Measurements from ENCODE around the gene KRTAP10-12.

The KRTAP10-12 gene

DNA sequence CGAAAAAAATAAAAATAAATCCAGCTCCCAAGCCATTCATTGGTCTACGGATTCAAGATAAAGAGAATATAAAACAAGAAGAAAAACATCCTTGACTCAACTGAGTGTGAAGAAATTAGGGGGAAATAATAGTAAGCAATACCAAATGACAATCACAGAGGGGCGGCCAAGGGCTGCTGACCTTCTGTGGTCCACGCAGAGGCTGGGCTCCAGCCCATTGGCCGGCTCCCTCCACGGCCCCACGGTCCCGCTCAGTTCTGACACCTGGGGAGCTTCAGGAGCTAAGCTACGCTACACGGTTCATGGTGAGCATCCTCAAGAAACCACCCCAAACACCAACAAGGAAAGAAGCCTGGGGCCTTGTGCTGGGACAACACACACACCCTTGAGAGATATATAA lies 400 bp upstream of the KRTAP10-12 start:
- FAIRE-seq (no peak), DNase-seq (ENCODE audit: insufficient read length, low spot score) (no peak)

DNA sequence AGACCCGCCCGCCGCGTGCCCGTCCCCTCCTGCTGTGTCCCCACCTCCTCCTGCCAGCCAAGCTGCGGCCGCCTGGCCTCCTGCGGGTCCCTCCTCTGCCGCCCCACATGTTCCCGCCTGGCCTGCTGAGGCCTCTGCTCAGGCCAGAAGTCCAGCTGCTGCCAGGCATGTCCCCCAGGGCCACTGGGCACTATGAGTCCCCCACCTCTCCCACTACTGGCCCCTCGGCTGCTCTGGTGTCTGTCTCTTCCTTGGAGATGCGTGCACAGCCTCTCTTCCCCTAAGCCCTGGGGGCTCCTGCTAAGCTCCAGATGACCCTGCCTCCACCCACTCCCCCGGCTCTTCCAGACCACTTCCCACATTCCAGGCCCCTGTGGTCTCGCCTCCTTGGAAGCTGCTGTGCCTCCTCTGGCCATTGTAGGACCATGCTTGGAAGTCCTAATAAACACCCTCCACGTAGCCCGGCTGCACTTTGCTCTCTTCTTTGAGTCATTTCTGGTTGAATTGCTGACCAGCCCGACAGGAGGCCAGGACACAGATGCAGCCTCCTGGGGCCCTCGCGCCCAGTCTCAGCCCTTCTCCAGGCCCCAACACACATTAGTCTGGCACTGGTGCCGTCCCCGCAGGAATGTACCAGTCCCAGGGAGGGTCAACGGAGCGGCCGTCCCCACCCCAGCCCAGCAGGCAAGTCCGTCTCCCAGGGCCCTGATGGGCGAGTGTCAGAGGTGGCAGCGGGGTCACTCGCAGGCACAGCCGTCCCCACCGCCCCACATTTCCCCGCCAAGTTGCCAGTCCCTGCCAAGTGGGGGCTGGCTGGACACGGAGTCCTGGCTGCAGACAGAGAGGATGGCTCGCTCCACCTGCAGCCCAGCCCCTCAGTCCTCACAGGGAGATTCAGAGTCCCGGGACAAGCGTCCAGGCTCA lies 1.1 kb downstream of the KRTAP10-12 start:
- TF ChIP-seq TAF1 (IDR thresholded peaks at IDR 0.05; ENCODE audit: low read depth, low read length) = no peak
- TF ChIP-seq PAX5 (IDR thresholded peaks at IDR 0.05; ENCODE audit: insufficient read depth, low read length, severe bottlenecking) = no peak
- no peak for TF ChIP-seq POLR2AphosphoS5 (IDR thresholded peaks at IDR 0.05; ENCODE audit: low read depth, low read length)
- no peak for TF ChIP-seq SPI1 (IDR thresholded peaks at IDR 0.05; ENCODE audit: low read depth, low read length)
- TF ChIP-seq POLR2A (IDR thresholded peaks at IDR 0.05; ENCODE audit: low read depth, low read length) = no peak
- no peak for TF ChIP-seq POU2F2 (IDR thresholded peaks at IDR 0.05; ENCODE audit: low read depth, low read length)
- FAIRE-seq (no peak), DNase-seq (ENCODE audit: insufficient read length, low spot score) (no peak)

More for the DNA sequence above, 400 bp upstream of the KRTAP10-12 start:
- no peak for TF ChIP-seq POLR2A (IDR thresholded peaks at IDR 0.05; ENCODE audit: low read depth, low read length)
- no peak for TF ChIP-seq TAF1 (IDR thresholded peaks at IDR 0.05; ENCODE audit: low read depth, low read length)
- no peak for TF ChIP-seq PAX5 (IDR thresholded peaks at IDR 0.05; ENCODE audit: insufficient read depth, low read length, severe bottlenecking)
- TF ChIP-seq POU2F2 (IDR thresholded peaks at IDR 0.05; ENCODE audit: low read depth, low read length) = no peak
- TF ChIP-seq POLR2AphosphoS5 (IDR thresholded peaks at IDR 0.05; ENCODE audit: low read depth, low read length) = no peak
- no peak for TF ChIP-seq SPI1 (IDR thresholded peaks at IDR 0.05; ENCODE audit: low read depth, low read length)

DNA sequence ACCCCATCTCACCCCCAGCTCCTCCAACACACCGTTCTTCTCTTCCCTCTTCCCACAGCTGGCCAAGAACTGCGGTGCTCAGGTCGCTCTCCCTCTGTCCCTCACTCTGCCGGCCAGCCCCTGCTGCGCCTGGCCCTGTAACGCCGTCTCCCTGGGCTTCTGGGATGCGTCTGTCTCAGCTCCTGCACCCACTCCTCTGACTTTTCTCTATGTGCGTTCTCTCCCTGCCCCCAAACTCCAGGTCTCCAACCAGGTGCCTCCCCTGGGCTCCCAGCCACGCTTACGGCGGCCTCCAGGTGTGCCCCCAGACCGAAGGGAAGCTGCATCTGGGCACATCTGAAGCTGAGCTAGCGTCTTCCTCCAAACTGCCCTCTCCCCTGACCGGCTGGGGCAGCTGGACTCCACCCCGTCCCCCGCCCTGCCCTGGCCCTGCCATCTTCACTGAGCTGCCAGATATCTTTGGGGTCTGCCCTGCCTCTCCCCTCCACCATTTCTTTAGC lies 2.6 kb downstream of the KRTAP10-12 start:
- FAIRE-seq (no peak), DNase-seq (ENCODE audit: insufficient read length, low spot score) (no peak)
- TF ChIP-seq POLR2AphosphoS5 (IDR thresholded peaks at IDR 0.05; ENCODE audit: low read depth, low read length) (no peak), PAX5 (IDR thresholded peaks at IDR 0.05; ENCODE audit: insufficient read depth, low read length, severe bottlenecking) (no peak), TAF1 (IDR thresholded peaks at IDR 0.05; ENCODE audit: low read depth, low read length) (no peak), POLR2A (IDR thresholded peaks at IDR 0.05; ENCODE audit: low read depth, low read length) (no peak), SPI1 (IDR thresholded peaks at IDR 0.05; ENCODE audit: low read depth, low read length) (no peak), POU2F2 (IDR thresholded peaks at IDR 0.05; ENCODE audit: low read depth, low read length) (no peak)

DNA sequence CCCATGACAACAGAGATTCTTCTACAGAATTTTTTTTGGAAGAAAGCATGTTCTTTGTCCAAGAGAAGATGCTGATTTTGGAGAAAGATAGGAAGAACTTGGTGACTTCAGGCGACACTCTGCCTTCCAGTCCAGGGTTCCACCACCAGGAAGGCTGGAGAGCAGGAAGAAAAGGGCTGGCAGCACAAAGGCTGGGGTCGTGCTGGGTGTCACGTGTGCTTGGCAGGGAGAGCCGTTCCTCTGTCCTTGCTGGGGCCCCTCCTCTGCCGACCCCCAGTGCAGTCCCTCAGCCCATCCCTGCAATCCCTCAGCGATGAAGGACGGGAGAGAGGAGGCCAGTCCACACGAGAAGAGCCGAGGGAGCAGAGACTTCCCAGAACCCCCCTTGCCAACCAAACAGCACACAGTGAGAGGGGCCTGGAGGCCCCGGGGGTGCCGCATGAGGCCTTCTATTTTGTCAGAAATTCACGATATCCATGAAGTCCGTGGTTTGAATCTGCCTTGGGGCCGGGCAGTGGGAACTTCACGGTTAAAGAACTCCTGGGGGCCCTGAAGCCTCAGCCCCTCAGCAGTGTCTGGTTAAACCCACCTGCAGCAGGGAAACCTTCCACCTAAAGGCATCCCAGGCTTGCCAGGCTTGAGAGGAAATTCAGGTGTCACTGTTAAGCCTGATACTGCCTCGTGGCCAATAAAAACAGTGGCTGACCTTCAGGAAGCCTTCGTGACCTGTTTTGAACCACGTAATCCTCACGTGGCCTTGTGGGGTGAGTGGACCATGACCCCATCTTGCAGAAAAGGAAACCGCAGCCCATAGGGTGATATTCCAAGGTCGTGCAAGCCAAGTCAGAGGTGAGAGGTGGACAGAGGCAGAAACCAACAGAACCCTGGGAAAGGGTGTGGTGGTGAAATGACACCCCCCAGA lies 3.4 kb downstream of the KRTAP10-12 start:
- FAIRE-seq = no peak
- no peak for DNase-seq (ENCODE audit: insufficient read length, low spot score)
- no peak for TF ChIP-seq TAF1 (IDR thresholded peaks at IDR 0.05; ENCODE audit: low read depth, low read length)
- TF ChIP-seq POLR2AphosphoS5 (IDR thresholded peaks at IDR 0.05; ENCODE audit: low read depth, low read length) = no peak
- TF ChIP-seq PAX5 (IDR thresholded peaks at IDR 0.05; ENCODE audit: insufficient read depth, low read length, severe bottlenecking) = no peak
- TF ChIP-seq POLR2A (IDR thresholded peaks at IDR 0.05; ENCODE audit: low read depth, low read length) = no peak
- TF ChIP-seq SPI1 (IDR thresholded peaks at IDR 0.05; ENCODE audit: low read depth, low read length) = no peak

DNA sequence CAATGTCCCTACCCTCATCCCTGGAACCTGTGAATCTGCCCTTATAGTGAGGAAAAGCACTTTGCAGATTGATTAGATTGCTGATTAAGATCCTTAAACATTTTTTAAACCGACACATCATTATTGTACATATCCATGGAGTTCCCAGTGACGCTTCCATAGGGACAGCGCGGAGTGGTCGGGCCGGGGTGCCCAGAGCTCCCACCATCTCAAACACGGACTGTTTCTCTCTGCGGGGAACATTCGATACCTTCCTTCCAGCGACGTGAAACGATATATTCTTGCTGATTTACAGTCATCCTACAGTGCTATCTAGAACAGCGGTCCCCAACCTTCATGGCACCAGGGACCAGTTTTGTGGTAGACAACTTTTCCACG lies 4.0 kb downstream of the KRTAP10-12 start:
- TF ChIP-seq POLR2AphosphoS5 (IDR thresholded peaks at IDR 0.05; ENCODE audit: low read depth, low read length) = no peak
- no peak for TF ChIP-seq POU2F2 (IDR thresholded peaks at IDR 0.05; ENCODE audit: low read depth, low read length)
- DNase-seq (ENCODE audit: insufficient read length, low spot score) = no peak
- FAIRE-seq = no peak

DNA sequence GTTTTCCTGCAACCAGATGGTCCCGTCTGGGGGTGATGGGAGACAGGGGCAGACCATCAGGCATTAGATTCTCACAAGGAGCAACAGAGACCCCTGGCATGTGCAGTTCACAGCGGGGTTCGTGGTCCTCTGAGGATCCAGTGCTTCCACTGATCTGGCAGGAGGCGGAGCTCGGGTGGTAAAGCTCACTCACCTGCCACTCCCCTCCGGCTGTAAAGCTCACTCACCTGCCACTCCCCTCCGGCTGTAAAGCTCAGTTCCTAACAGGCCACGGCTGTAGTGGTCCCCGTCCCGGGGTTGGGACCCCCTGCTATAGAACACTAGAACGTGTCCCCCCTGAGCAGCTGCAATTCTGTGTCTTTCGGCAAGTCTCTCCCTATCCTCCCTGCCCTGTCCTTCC lies 4.6 kb downstream of the KRTAP10-12 start:
- DNase-seq (ENCODE audit: insufficient read length, low spot score) = no peak
- no peak for TF ChIP-seq POLR2AphosphoS5 (IDR thresholded peaks at IDR 0.05; ENCODE audit: low read depth, low read length)
- no peak for TF ChIP-seq SPI1 (IDR thresholded peaks at IDR 0.05; ENCODE audit: low read depth, low read length)
- TF ChIP-seq PAX5 (IDR thresholded peaks at IDR 0.05; ENCODE audit: insufficient read depth, low read length, severe bottlenecking) = no peak
- TF ChIP-seq TAF1 (IDR thresholded peaks at IDR 0.05; ENCODE audit: low read depth, low read length) = no peak
- TF ChIP-seq POLR2A (IDR thresholded peaks at IDR 0.05; ENCODE audit: low read depth, low read length) = no peak
- no peak for TF ChIP-seq POU2F2 (IDR thresholded peaks at IDR 0.05; ENCODE audit: low read depth, low read length)
- no peak for FAIRE-seq

DNA sequence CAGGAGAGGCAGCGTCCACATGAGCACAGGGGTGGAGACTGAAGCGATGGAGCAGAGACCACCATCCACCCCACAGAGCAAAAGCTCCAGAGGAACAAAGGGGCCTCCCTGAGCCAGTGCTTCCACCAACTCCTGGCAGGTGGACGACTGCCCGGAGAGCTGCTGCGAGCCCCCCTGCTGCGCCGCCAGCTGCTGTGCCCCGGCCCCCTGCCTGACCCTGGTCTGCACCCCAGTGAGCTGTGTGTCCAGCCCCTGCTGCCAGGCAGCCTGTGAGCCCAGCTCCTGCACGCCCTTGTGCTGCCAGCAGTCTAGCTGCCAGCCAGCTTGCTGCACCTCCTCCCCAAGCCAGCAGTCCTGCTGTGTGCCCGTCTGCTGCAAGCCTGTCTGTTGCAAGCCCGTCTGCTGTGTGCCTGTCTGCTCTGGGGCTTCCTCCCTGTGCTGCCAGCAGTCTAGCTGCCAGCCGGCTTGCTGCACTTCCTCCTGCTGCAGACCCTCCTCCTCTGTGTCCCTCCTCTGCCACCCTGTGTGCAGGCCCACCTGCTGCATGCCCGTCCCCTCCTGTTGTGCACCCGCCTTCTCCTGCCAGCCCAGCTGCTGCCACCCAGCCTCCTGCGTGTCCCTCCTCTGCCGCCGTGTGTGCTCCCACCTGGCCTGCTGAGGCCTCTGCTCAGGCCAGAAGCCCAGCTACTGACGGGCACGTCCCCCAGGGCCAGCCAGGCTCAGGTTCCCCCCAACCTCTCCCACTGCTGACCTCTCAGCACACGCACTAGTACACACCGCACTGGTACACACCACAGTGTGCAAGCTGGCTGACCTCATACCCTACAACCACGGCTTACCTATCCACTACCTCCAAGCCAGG lies 5.4 kb downstream of the KRTAP10-12 start:
- FAIRE-seq (no peak), DNase-seq (ENCODE audit: insufficient read length, low spot score) (no peak)

DNA sequence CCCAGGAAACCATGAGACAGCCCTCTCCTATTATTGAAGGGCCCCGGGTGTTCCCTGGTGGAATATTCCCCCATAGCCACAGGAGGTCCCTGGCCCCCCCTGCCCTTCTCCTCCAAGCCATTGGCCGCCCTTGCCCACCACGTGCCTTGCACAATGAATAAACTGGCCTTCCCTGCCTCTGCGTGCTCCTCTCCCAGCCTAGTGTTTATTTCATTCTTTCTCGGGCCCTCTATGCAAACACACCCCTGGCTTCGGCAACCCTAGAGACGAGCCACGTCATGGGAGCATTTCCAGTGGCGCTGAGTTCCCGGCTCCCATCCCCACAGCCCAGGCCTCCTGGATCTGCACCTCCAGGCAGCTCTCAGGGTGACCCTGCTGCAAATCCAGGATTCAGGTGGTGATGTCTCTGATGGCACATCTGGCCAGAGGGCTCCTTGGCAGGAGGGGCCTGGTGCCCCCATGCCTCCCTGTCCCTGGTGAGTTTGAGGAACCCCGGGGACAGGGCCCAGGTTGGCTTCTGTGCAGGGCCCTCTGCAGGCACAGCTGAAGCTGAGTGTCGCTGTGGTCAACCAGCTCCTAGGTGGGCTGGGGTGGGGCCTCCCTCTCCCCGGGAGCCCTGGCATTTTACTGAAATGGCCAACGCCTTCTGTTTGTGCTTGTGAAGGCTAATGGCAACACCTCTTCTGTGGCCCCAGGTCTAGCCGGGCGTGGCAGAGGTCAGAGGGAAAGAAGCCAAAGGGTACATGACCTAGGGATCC lies 6.2 kb downstream of the KRTAP10-12 start:
- DNase-seq (ENCODE audit: insufficient read length, low spot score) = no peak
- no peak for FAIRE-seq
- TF ChIP-seq SPI1 (IDR thresholded peaks at IDR 0.05; ENCODE audit: low read depth, low read length) = no peak
- TF ChIP-seq TAF1 (IDR thresholded peaks at IDR 0.05; ENCODE audit: low read depth, low read length) = no peak
- no peak for TF ChIP-seq POU2F2 (IDR thresholded peaks at IDR 0.05; ENCODE audit: low read depth, low read length)
- TF ChIP-seq POLR2AphosphoS5 (IDR thresholded peaks at IDR 0.05; ENCODE audit: low read depth, low read length) = no peak

More for the DNA sequence above, 5.4 kb downstream of the KRTAP10-12 start:
- TF ChIP-seq SPI1 (IDR thresholded peaks at IDR 0.05; ENCODE audit: low read depth, low read length) (no peak), TAF1 (IDR thresholded peaks at IDR 0.05; ENCODE audit: low read depth, low read length) (no peak), PAX5 (IDR thresholded peaks at IDR 0.05; ENCODE audit: insufficient read depth, low read length, severe bottlenecking) (no peak), POU2F2 (IDR thresholded peaks at IDR 0.05; ENCODE audit: low read depth, low read length) (no peak), POLR2A (IDR thresholded peaks at IDR 0.05; ENCODE audit: low read depth, low read length) (no peak), POLR2AphosphoS5 (IDR thresholded peaks at IDR 0.05; ENCODE audit: low read depth, low read length) (no peak)
